Type B pancreatic cell (in vitro differentiated cells): ENCODE results near the gene PCCA. TPM values are rescaled to one million over a fixed set of nuclear protein-coding genes. Genes with fewer than 3 reads are reported as not detected.

Experiments
- DNase-seq: peaks from one replicate; pipeline ENCODE4 v3.0.0; 2021; ENCODE audit warnings: mixed read lengths; ENCODE audit not compliant: unreplicated experiment; ENCODE audit errors: extremely low spot score
- H3K27ac Mint-ChIP-seq: 2 replicates; pipeline ENCODE4 v1.8.0; 2021; ENCODE audit warnings: mild to moderate bottlenecking, mixed read lengths
- H3K27me3 Mint-ChIP-seq: 2 replicates; pipeline ENCODE4 v1.8.0; 2021; ENCODE audit warnings: mixed read lengths
- H3K36me3 Mint-ChIP-seq: 2 replicates; pipeline ENCODE4 v1.8.0; 2021; ENCODE audit warnings: mixed read lengths
- H3K4me1 Mint-ChIP-seq: one replicate; pipeline ENCODE4 v1.8.0; 2021; ENCODE audit warnings: mixed read lengths; ENCODE audit not compliant: unreplicated experiment
- H3K4me3 Mint-ChIP-seq: 2 replicates; pipeline ENCODE4 v1.8.0; 2021; ENCODE audit warnings: mild to moderate bottlenecking, mixed read lengths
- H3K9me3 Mint-ChIP-seq: 2 replicates; pipeline ENCODE4 v1.8.0; 2021; ENCODE audit warnings: mixed read lengths
- CTCF ChIP-seq: fragments of 200-600 bp; sonication (generic); conservative IDR thresholded peaks from 2 replicates; pipeline ENCODE4 v1.5.0; 2021; ENCODE audit warnings: antibody characterized with exemption, mild to moderate bottlenecking
- total RNA-seq: library from RNA; stranded (reverse); gene quantifications from 2 replicates; pipeline ENCODE4 v1.2.1, GENCODE V29; 2021; ENCODE audit warnings: low replicate concordance

The PCCA gene
- total RNA-seq, 1 donor from 2014 or later: 46.8 TPM

GRCh38 chr13:100506600-100507422 lies 417.9 kb downstream of the PCCA start:
- Mint-ChIP-seq H3K27ac (no peak overlapping the region), H3K9me3 (no peaks in the 10 kb centered on the region), H3K4me1 (peaks cover 40% of the 10 kb centered on the region), H3K36me3 (peaks cover 9% of the 10 kb centered on the region), H3K4me3 (no peak overlapping the region), H3K27me3 (no peaks in the 10 kb centered on the region)
- no peak for DNase-seq
- no peak for TF ChIP-seq CTCF

- no peak overlapping the region for H3K27ac Mint-ChIP-seq
- H3K9me3 Mint-ChIP-seq: no peaks in the 10 kb centered on the region
- no peak overlapping the region for H3K4me3 Mint-ChIP-seq
- peaks cover 4% of the 10 kb centered on the region for H3K36me3 Mint-ChIP-seq
- TF ChIP-seq CTCF: no peak
- no peaks in the 10 kb centered on the region for H3K27me3 Mint-ChIP-seq
- H3K4me1 Mint-ChIP-seq: peaks cover 40% of the 10 kb centered on the region
- no peak for DNase-seq
These were observed 419.6 kb downstream of the PCCA start for GRCh38 chr13:100508455-100508854.

GRCh38 chr13:100508996-100509395 lies 420.1 kb downstream of the PCCA start:
- Mint-ChIP-seq H3K9me3 (no peaks in the 10 kb centered on the region), H3K4me1 (peaks cover 45% of the 10 kb centered on the region), H3K4me3 (no peak overlapping the region), H3K27ac (no peak overlapping the region), H3K36me3 (peaks cover 4% of the 10 kb centered on the region), H3K27me3 (no peaks in the 10 kb centered on the region)
- no peak for TF ChIP-seq CTCF
- DNase-seq: no peak

GRCh38 chr13:100510208-100510957 lies 421.5 kb downstream of the PCCA start:
- peaks cover 55% of the 10 kb centered on the region for H3K4me1 Mint-ChIP-seq
- peaks cover 4% of the 10 kb centered on the region for H3K36me3 Mint-ChIP-seq
- H3K27ac Mint-ChIP-seq: no peak overlapping the region
- H3K27me3 Mint-ChIP-seq: no peaks in the 10 kb centered on the region
- no peak overlapping the region for H3K4me3 Mint-ChIP-seq
- DNase-seq: no peak
- no peaks in the 10 kb centered on the region for H3K9me3 Mint-ChIP-seq
- no peak for TF ChIP-seq CTCF

- peaks cover 2% of the 10 kb centered on the region for H3K36me3 Mint-ChIP-seq
- H3K27ac Mint-ChIP-seq: no peak overlapping the region
- H3K4me3 Mint-ChIP-seq: no peak overlapping the region
- DNase-seq: no peak
- no peak for TF ChIP-seq CTCF
- H3K4me1 Mint-ChIP-seq: peaks cover 57% of the 10 kb centered on the region
- no peaks in the 10 kb centered on the region for H3K27me3 Mint-ChIP-seq
- no peaks in the 10 kb centered on the region for H3K9me3 Mint-ChIP-seq
These were observed 422.6 kb downstream of the PCCA start for GRCh38 chr13:100511466-100511865.
